ENCODE data around the gene TMEM52.

The TMEM52 gene

GRCh38 chr1:1915911-1916840 lies 2.9 kb downstream of the TMEM52 start:
- ATAC-seq, result no peak
- TF ChIP-seq SNAI2 (CRISPR knock-in tag; IDR thresholded peaks at IDR 0.05), result no peak
- no peak for TF ChIP-seq PPARA (CRISPR knock-in tag; IDR thresholded peaks at IDR 0.05; ENCODE audit: borderline replicate concordance)
- TF ChIP-seq ZNF565 (CRISPR knock-in tag; conservative IDR thresholded peaks at IDR 0.05; ENCODE audit: low read depth), result no peak
- TF ChIP-seq PATZ1 (CRISPR knock-in tag; IDR thresholded peaks at IDR 0.05; ENCODE audit: borderline replicate concordance), result no peak
- no peak for TF ChIP-seq BACH2 (CRISPR knock-in tag; IDR thresholded peaks at IDR 0.05; ENCODE audit: borderline replicate concordance)
- no peak for TF ChIP-seq ZNF8 (CRISPR knock-in tag; IDR thresholded peaks at IDR 0.05)
- no peak for TF ChIP-seq ARNTL (CRISPR knock-in tag; IDR thresholded peaks at IDR 0.05; ENCODE audit: borderline replicate concordance, low read depth)
- no peak for TF ChIP-seq ESRRG (CRISPR knock-in tag; IDR thresholded peaks at IDR 0.05)
- TF ChIP-seq ZC3H10 (CRISPR knock-in tag; IDR thresholded peaks at IDR 0.05), result no peak
- TF ChIP-seq CSDC2 (CRISPR knock-in tag; IDR thresholded peaks at IDR 0.05), result no peak
- TF ChIP-seq GLIS3 (CRISPR knock-in tag; IDR thresholded peaks at IDR 0.05), result no peak
- no peak for TF ChIP-seq ZNF70 (CRISPR knock-in tag; IDR thresholded peaks at IDR 0.05)
- no peak for TF ChIP-seq TOX (CRISPR knock-in tag; IDR thresholded peaks at IDR 0.05; ENCODE audit: borderline replicate concordance)
- TF ChIP-seq TCF4 (CRISPR knock-in tag; IDR thresholded peaks at IDR 0.05; ENCODE audit: borderline replicate concordance), result no peak
- no peak for TF ChIP-seq POU6F1 (CRISPR knock-in tag; IDR thresholded peaks at IDR 0.05; ENCODE audit: borderline replicate concordance, low read depth)
- TF ChIP-seq ZFP30 (CRISPR knock-in tag; IDR thresholded peaks at IDR 0.05), result no peak

- ATAC-seq, result no peak
- no peak for TF ChIP-seq POU6F1 (CRISPR knock-in tag; IDR thresholded peaks at IDR 0.05; ENCODE audit: borderline replicate concordance, low read depth)
- TF ChIP-seq OSR1 (CRISPR knock-in tag; IDR thresholded peaks at IDR 0.05), result no peak
- TF ChIP-seq PPARA (CRISPR knock-in tag; IDR thresholded peaks at IDR 0.05; ENCODE audit: borderline replicate concordance), result no peak
- TF ChIP-seq CSDC2 (CRISPR knock-in tag; IDR thresholded peaks at IDR 0.05), result no peak
- no peak for TF ChIP-seq ZFP3 (CRISPR knock-in tag; IDR thresholded peaks at IDR 0.05)
- TF ChIP-seq ZC3H10 (CRISPR knock-in tag; IDR thresholded peaks at IDR 0.05), result no peak
- no peak for TF ChIP-seq ZNF8 (CRISPR knock-in tag; IDR thresholded peaks at IDR 0.05)
- no peak for TF ChIP-seq TSHZ2 (CRISPR knock-in tag; IDR thresholded peaks at IDR 0.05)
- TF ChIP-seq CREB5 (CRISPR knock-in tag; IDR thresholded peaks at IDR 0.05; ENCODE audit: low read depth), result no peak
- TF ChIP-seq RARB (CRISPR knock-in tag; IDR thresholded peaks at IDR 0.05), result no peak
- no peak for TF ChIP-seq GLIS3 (CRISPR knock-in tag; IDR thresholded peaks at IDR 0.05)
- no peak for TF ChIP-seq PATZ1 (CRISPR knock-in tag; IDR thresholded peaks at IDR 0.05; ENCODE audit: borderline replicate concordance)
- TF ChIP-seq TCF4 (CRISPR knock-in tag; IDR thresholded peaks at IDR 0.05; ENCODE audit: borderline replicate concordance), result no peak
- no peak for TF ChIP-seq ESRRG (CRISPR knock-in tag; IDR thresholded peaks at IDR 0.05)
- no peak for TF ChIP-seq ZNF70 (CRISPR knock-in tag; IDR thresholded peaks at IDR 0.05)
- no peak for TF ChIP-seq CSRNP3 (CRISPR knock-in tag; IDR thresholded peaks at IDR 0.05)
- no peak for TF ChIP-seq ZFP30 (CRISPR knock-in tag; IDR thresholded peaks at IDR 0.05)
- TF ChIP-seq ZNF565 (CRISPR knock-in tag; conservative IDR thresholded peaks at IDR 0.05; ENCODE audit: low read depth), result no peak
Measured at GRCh38 chr1:1914971-1915692, 3.9 kb downstream of the TMEM52 start, which contains the start of gene CALML6. Gene CALML6, plus strand, starts transcription at chr1:1915260. Its CDS starts 21 bp downstream, at chr1:1915281.

Data from SK-N-SH treated with all-trans-retinoic acid at 6 μM for 48 hours (cell line).